Fibroblast of skin of right quadriceps (primary cell): ENCODE results near the gene DROSHA.
"Not testable (repeated sequence)": the region's sequence is repeated elsewhere in the genome, so short reads cannot be mapped to it uniquely, and the experiment has no call there.

ENCODE experiments used
- DNase-seq: peaks from one replicate; pipeline ENCODE4 v3.0.0-alpha.2; 2013

The DROSHA gene

GRCh38 chr5:31415009-31415923 is 116.6 kb downstream of the DROSHA start:
- DNase-seq = no peak

- no peak for DNase-seq
These were observed 118.7 kb downstream of the DROSHA start for GRCh38 chr5:31413030-31413812.

- peak; percentile 86 for DNase-seq
These were observed 119.6 kb downstream of the DROSHA start for GRCh38 chr5:31412324-31412723.

GRCh38 chr5:31410089-31410488 is 121.8 kb downstream of the DROSHA start:
- DNase-seq = no peak

GRCh38 chr5:31408814-31409213 is 123.1 kb downstream of the DROSHA start:
- peak; percentile 73 for DNase-seq

- DNase-seq = peak; percentile 48
These were observed 123.8 kb downstream of the DROSHA start for GRCh38 chr5:31407921-31408693.

GRCh38 chr5:31404325-31404724 is 127.6 kb downstream of the DROSHA start:
- no peak for DNase-seq

GRCh38 chr5:31401691-31402090 is 130.2 kb downstream of the DROSHA start:
- no peak for DNase-seq

GRCh38 chr5:31397926-31398557 is 133.9 kb downstream of the DROSHA start:
- no peak for DNase-seq

GRCh38 chr5:31396611-31397295 is 135.1 kb downstream of the DROSHA start:
- no peak for DNase-seq

GRCh38 chr5:31395450-31396045 is 136.3 kb downstream of the DROSHA start:
- not testable (repeated sequence) for DNase-seq

GRCh38 chr5:31393126-31393525 is 138.8 kb downstream of the DROSHA start:
- no peak for DNase-seq

- DNase-seq = no peak
These were observed 139.8 kb downstream of the DROSHA start for GRCh38 chr5:31392061-31392460.

GRCh38 chr5:31390256-31390655 is 141.6 kb downstream of the DROSHA start:
- no peak for DNase-seq

- DNase-seq = no peak
These were observed 145.9 kb downstream of the DROSHA start for GRCh38 chr5:31385774-31386537.

- no peak for DNase-seq
These were observed 148.2 kb downstream of the DROSHA start for GRCh38 chr5:31383734-31384133.

GRCh38 chr5:31382051-31382878 is 149.6 kb downstream of the DROSHA start:
- peak; percentile 37 for DNase-seq

GRCh38 chr5:31381299-31381698 is 150.6 kb downstream of the DROSHA start:
- DNase-seq = no peak

GRCh38 chr5:31380049-31380448 is 151.8 kb downstream of the DROSHA start:
- no peak for DNase-seq

- peak; percentile 35 for DNase-seq
These were observed 153.1 kb downstream of the DROSHA start for GRCh38 chr5:31378838-31379237.
